GM12891 (cell line): ENCODE data around the gene PCLAF.

Experiments used
- POLR2A ChIP-seq: IDR thresholded peaks from 2 replicates; pipeline ENCODE4 v1.6.1; 2011; ENCODE audit warnings: low read depth, low read length, control low read depth
- TAF1 ChIP-seq: IDR thresholded peaks from 2 replicates; pipeline ENCODE4 v1.6.1; 2011; ENCODE audit warnings: low read depth, low read length, control low read depth

GRCh38 chr15:64351265-64351664, 30.0 kb downstream of the PCLAF start:
- TF ChIP-seq TAF1, result no peak
- TF ChIP-seq POLR2A, result no peak
